SU-DHL-6 (cell line): Measurements from ENCODE around the gene MKI67.

Source experiments
- EZH2phosphoT487 ChIP-seq: fragments of 200-600 bp; sonication (generic), shearing (Covaris generic); conservative IDR thresholded peaks from 2 replicates; pipeline ENCODE4 v1.6.1; 2018; ENCODE audit warnings: mild to moderate bottlenecking, antibody characterized with exemption, low read length, moderate library complexity, mixed read lengths
- TF ChIP-seq, protein P1 (sequence below): fragments of 200-600 bp; sonication (generic); IDR thresholded peaks from one replicate; pipeline ENCODE4 v1.5.1; 2017; ENCODE audit warnings: antibody characterized with exemption, mild to moderate bottlenecking, low read length, moderate library complexity; ENCODE audit not compliant: insufficient read depth, poor library complexity, severe bottlenecking

DNA sequence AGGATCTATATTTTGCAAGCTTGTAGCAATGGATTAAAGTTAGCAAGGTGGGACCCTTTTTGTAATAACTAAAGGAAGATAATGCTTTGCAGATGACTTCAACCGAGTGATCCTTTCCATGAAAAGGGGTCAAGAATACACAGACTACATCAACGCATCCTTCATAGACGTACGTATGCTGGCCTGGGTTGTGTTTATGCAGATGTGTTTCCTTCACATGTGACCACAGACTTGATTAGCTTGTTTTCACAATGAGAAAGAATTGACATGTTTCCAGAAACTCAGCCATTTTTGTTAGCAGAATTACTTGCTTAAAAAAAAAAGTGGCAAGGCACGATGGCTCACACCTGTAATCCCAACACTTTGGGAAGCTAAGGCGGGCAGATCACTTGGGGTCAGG is 54.2 kb downstream of the MKI67 start:
- TF ChIP-seq, protein P1, sequence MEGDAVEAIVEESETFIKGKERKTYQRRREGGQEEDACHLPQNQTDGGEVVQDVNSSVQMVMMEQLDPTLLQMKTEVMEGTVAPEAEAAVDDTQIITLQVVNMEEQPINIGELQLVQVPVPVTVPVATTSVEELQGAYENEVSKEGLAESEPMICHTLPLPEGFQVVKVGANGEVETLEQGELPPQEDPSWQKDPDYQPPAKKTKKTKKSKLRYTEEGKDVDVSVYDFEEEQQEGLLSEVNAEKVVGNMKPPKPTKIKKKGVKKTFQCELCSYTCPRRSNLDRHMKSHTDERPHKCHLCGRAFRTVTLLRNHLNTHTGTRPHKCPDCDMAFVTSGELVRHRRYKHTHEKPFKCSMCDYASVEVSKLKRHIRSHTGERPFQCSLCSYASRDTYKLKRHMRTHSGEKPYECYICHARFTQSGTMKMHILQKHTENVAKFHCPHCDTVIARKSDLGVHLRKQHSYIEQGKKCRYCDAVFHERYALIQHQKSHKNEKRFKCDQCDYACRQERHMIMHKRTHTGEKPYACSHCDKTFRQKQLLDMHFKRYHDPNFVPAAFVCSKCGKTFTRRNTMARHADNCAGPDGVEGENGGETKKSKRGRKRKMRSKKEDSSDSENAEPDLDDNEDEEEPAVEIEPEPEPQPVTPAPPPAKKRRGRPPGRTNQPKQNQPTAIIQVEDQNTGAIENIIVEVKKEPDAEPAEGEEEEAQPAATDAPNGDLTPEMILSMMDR, result no peak
- no peak for TF ChIP-seq EZH2phosphoT487
